GM21825 (cell line): Measurements from ENCODE around the gene MRPL24.

ENCODE experiments used
- ATAC-seq: cut with Tn5 transposase; IDR thresholded peaks from one replicate; pipeline ENCODE4 v1.9.1; 2021; ENCODE audit warnings: mild to moderate bottlenecking, moderate library complexity; ENCODE audit not compliant: unreplicated experiment

Gene MRPL24

DNA sequence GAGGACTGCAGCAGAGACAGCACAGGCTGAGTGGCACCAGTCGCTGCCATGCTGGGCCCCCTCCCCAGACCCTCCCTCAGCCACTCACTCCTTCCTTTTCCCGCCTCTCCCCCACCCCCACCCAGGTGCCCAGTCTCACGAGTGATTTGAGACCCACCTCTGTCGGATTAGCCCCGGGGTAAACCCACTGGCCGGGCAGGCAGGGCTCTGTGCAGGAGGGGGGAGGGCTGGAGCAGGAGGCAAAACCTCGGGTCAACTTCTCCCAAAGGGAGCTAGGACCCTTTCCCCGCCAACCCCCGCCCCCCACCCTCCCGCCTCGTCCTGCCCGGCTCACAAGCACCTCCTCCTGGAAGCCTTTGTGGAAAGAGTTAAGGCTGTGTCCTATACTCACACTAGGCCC lies 3.5 kb upstream of the MRPL24 start:
- ATAC-seq, result no peak

DNA sequence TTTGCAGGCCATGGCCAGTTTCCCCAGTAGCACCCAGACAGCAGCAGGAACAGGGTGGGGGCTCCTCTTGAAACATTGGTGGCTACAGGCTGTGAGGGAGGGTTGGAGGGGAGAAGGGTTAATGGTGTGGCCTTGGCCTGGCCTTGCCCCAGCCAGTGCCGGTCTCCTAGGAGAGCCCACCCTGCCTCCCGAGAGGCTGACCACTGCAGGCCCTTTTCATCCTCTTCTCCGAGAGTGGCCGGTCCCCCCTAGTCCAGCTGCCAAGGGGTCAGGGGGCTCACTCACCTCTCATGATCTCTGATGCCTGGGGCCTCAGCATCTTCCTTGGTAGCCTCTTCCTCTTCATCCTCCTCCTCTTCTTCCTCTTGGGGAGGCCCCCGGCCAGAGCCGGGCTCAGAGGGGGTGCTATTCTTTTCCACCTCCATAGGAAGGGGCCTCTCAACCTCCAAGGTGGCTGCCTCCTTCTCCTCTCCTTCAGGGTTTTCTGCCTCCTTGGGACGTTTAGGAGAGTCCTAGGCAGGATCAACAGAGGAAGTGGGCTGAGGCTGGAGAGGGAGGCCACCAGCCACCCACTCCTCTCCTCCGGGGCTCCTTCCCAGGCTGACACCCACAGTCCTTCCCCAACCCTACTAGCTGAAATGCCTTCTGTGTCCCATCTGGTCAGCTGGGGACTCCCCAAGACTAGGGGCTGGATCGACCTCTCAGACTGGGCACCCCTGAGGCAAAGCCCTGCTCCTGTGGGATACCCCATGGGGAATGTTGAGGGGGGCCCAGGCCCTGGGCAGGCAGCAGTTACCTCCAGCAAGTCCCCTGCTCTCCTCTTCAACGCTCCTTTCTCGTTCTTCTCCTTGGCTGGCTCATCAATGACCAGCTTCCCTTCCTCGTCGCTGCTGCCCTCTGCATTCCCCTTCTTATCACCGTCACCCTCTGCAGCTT lies 2.7 kb upstream of the MRPL24 start:
- no peak for ATAC-seq

DNA sequence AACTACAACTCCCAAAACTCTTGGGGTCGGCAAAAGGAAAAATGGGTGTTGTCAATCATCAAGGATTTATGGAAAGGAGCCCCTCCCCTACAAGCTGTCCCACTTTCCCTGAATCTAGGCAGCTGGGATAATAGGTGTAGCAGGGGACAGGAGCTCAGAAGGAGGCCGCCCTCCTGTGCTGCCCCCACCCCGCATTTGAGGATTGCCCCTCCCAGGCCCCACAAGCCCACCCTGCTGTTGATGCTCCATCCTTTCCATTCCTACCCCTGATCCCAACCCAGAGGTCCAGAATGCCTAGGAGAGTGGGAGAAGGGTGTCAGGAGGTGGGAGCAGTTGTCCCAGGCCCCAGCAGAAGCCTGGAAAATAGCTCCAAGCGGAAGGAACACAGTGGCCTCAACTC lies 1.9 kb upstream of the MRPL24 start:
- no peak for ATAC-seq

DNA sequence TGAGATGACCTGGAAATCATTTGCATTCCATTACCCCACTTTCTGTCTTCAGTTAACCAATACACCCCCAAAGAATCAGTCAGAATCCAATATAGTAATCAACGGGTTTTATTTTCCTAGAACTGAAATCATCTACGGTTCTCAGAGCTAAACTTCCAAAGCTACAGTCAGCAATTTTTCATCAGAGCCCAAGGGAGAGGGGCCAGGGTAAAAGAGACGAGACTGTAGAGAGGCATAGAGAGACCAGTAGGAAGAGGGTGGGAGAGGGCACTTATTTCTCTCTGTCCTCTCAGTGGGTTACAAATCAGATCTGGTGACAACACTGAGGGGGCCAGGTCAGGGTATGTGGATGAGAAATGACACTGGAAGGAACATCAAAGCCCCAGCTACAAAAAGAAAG lies 1.1 kb upstream of the MRPL24 start:
- no peak for ATAC-seq

DNA sequence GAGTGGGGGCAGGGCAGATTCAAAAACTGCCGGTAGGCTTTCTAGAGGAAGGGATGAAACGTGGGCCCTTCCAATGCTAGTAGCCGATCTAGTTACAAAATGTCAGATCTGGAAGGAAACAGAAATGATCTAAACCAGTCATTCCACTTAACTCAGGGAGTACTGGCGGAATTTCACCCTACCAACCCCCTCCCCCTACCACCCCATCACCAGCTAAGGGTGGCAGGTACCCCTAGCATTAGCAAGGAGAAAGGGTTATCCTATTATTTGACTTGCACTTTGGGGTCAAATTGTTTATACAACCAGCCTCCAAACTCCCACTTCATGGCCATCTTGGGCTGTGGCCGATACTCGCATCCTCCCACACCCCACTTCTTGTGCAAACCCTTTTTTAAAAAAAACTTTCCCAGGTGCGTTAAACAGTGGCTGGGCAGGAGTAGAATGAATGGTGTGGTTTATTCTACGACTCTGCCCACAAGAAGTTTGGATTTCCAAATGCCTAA lies 644 bp upstream of the MRPL24 start:
- no peak for ATAC-seq

DNA sequence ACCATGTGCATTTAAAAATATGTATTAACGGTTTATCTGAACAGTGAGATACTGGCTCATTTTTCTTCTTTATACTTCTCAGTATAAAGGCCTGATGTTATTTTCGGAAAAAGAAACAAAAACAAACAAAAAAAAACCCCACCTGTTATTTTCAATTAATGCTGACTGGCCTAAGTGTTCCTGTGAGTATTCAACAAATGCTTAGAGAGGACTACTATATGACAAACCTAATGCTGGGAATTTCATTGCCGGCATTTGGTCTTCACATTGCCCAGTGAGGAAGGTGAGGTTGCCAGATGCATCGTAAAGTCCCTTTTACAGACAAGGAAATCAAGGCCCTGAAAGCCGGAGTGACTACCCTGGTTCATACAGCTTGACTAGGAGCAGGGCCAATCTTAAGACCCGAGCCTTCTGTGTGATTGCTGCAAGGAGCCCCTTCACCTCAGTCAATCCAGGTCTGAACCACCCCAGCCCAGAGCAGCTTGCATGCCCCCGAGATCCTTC lies 599 bp downstream of the MRPL24 start:
- ATAC-seq, result peak; percentile 2

DNA sequence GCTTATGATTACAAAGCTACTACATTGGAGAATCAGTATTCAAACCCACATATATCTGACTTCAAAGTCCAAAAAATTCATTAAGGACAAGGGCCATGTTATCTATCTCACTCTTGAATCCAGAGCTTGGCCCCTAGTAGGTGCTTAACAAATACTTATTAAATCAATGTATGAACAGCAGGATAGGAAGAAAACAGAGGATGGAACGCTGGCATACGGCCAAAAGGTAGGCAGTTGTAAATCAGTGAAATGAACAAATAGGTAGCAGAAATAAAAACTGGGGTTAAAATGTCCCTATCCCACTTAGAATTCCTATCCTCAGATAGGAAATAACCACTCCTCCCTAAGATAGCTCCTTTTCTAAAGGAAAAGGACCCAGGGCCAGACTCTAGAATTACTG lies 2.0 kb downstream of the MRPL24 start:
- ATAC-seq, result no peak

DNA sequence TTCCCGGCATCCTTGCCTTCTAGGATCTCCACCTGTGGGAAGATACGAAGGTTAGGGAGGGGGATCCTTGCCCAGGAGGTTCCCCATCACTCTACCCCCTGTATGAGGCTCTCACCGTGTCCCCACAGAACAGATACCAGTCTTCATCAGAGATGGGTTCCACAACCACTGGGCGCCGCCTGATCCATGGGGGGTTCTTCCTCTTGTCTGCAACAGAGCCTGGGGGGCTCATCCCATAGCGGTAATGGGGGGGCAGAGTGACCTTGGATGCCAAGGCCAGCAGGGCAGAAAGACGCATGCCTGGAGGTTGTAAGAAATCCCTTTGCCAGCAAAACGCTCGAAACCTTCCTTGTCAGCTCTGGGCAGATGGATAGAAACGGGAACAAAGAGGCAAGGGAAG lies 2.5 kb downstream of the MRPL24 start:
- no peak for ATAC-seq

DNA sequence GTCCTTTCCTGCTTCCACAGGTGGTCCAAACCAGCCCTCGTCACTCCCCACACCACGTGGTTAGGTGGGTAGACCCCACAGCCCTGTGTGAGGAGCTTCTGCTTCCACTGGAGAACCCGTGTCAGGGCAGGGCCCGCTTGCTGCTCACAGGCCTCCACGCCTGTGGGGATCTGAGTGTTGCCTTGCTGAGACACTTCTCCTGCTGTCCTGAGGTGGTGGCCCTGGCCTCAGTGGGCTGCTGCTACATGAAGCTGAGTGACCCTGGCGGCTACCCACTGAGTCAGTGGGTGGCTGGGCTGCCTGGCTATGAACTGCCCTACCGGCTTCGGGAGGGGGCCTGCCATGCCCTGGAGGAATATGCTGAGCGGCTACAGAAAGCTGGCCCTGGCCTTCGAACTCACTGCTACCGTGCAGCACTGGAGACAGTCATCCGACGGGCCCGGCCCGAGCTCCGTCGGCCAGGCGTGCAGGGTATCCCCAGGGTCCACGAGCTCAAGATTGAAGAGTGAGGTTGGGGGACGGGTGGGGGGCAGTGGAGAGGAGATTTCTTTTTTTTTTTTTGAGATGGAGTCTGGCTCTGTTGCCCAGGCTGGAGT lies 6.8 kb downstream of the MRPL24 start:
- no peak for ATAC-seq

DNA sequence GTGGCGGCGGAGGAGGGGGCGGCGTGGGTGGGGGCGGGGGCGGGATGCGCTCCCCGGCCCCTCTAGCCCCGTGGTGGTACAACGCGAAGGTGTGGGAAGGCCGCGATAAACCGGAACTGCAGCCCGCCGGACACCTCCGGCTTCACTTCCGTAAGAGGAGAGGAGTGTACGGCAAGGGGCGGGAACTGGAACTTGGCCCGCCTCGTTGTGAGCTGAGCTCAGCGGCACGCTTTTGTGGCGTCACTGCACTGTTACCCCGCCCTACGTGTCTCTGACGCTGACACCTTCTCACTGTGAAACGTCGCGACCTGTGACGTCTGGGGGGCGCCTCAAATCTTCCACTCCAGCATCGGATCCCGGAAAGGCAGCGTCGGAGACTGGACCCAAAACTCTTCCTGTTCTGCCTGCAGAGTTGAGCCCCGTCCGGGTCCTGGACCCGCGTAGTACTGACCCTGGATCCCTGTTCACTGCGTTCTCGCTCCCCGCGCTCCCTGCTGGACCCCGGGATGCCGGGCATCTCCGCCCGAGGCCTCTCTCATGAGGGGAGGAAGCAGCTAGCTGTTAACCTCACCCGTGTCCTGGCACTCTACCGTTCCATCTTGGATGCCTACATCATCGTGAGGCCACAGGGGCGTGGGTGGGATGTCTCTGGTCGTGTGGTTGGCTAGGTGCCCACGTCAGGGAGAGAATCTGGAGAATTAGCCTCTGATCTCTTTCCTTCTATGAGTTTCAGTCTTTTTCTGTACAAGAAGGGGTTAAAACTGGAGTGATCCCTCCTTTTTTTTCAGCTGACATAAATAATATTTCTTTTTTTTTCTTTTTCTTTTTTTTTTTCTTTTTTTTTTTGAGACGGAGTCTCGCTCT lies 12.1 kb downstream of the MRPL24 start, which contains the start of gene ISG20L2:
ISG20L2 (minus strand) TSS at position 168 of the 864 bp plus-strand sequence. CDS start 1,114 bp downstream, outside the sequence.
- peak; percentile 80 for ATAC-seq

DNA sequence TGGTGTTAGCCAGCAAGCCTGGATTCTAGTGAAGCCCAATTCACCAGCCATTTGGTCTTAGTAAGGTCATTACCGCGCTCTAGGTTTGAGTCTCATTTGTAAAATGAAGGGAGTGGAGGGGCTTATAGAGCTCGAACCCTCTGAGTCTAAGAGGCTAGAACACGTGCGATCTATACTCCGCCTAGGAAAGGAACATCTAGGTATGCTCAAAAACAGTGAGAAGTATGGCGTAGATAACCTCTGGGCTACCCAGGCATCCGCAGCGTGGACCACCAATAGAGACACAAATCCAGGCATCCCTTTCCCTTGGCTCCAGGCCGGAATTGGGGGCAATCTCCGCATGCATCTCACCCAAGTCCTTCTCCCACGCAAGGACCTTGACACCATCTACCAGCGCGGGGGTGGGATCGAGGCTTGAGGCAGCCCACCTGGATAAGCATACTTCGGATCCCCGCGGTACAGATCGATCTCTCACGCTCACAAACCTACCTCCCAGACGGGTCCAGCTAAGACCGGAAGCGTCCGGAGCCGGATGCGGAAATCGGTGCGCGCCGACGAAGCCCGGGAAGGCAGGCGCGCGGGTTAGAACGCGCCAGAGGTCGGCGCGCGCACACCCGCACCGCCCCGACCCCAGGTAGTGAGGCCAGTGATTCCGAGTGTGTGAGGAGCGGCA lies 12.8 kb downstream of the MRPL24 start, which contains the start of gene METTL25B:
METTL25B (plus strand) TSS at position 544 of the 673 bp plus-strand sequence. CDS start 636 bp downstream, outside the sequence.
- ATAC-seq, result peak; percentile 49

DNA sequence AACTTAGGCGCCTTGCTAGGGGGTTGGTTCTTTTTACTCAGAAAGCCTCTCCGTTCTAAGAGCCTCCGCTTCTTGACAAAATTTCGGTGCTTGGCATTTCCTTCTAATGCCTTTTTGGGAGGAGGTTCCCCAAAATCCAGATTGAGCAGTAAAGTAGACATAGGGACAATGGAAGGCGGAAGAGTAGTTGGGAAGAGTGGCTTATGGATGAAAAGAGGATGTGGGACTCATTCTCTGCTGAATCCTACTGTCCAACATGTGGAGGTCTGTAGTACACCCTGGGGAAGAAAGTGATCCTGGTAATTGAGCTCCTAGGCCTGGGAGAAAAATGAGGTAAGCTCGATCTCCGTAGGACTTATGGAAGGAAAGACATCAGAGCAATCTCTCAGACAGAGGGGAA lies 13.4 kb downstream of the MRPL24 start:
- ATAC-seq, result no peak

DNA sequence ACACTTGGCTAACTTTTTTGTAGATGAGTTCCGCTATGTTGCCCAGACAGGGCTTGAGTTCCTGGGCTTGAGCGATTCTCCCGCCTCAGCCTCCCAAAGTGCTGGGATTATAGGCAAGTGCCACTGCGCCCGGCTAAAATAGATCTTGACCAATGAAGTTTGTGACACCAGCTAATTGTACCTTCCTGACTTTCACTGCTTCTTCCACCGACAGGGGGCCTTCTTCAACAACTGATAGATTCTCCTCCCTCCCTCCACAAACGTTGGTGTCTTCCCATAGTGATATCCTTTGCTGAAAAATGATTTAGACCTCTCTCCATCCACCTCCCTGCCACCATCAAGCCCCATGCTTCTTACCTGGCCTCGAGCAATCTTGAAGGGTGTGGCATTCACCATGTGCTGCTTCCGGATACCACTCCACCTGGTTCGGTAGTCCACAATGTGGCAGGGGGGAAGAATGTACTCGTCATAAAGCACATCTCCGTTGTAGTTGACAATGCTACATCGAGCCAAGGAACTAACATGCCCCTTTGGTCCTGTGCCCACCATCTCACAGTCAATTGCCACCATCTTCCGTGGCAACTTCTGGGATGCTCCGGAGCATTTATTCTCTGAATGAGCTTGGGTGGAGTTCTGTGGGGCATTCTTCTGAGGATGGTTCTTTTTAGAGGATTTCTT lies 14.2 kb downstream of the MRPL24 start:
- no peak for ATAC-seq

DNA sequence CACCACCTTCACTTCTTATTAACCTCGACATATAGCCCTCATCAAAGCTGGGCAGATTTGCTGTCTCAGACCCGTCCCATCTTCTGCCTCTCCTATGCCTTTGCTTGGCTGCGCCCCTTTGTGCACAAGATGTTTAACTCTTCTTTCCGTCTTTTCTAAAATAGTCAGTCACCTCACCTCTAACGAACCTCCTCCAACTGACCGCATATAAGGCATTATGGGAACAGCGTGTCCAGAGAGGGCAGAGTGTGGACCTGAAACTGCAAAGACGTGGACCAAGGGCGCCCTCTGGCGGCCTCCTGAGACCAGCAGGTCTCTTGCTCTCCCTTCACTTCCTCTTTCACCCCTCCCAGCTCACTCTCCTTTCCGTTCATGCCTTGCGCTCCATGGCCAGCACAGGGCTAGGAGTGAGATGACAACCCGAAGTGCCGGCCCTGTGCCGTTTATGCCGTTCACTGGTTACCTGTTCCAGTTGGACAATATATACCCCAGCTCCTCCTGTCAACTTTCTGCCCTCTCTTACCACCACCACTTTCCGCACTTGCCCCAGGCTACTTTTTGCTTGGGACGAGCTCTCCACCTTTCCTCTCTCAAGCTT lies 15.1 kb downstream of the MRPL24 start:
- peak; percentile 34 for ATAC-seq

DNA sequence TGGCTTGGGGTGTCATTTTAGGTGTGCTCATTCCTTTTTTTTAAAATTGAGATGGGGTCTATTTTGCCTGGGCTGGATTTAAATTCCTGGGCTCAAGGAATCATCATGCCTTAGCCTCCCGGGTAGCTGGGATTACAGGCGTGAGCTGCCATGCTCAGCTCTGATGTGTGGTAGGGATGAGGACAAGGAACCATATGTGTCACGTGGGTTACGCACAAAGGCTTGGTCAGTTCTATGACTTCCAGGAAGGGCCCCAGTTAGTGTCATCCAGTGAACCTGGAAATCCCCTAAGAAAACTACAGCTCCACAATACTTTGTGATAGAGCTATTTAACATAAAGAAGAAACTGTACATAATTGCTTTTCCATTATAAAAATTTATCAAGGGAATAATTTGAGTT lies 19.4 kb downstream of the MRPL24 start:
- ATAC-seq, result no peak

DNA sequence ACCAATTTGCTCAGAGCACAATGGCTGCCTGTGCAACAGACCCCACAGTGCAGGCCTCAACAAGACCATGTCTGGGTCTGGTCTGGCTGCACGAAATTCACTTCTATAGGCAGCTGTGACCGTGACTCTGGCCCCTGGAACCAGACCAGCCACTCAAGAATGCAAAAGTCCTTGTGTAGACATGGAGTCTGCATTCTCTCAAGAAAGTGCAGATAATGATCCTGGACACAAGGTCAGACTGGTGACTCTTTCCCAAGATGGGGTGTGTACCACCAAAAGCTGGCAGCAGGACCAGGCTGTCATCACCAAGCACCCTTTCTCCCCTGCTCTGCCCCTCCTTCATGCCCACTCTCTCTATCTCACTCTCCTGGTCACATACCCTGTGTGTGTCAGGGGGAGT lies 19.8 kb downstream of the MRPL24 start:
- no peak for ATAC-seq

DNA sequence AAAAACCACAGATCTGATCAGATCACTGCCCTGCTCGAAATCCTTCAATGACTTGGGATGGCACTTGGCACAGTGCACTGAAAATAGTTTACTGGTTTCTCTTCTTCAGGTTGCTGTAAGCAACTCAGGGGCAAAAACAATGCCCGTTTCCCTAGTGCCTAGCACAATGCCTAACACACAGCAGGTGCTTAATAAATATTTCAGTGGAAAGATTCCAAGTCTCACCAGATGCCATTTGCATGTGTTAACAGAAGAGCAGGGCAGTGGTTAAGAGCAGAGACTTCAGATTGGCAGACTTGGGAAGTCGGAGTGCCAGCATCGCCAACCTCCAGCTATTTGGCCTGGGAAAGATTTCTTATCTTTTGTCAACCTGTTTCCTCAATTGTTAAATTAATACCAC lies 23.5 kb downstream of the MRPL24 start:
- ATAC-seq, result no peak

DNA sequence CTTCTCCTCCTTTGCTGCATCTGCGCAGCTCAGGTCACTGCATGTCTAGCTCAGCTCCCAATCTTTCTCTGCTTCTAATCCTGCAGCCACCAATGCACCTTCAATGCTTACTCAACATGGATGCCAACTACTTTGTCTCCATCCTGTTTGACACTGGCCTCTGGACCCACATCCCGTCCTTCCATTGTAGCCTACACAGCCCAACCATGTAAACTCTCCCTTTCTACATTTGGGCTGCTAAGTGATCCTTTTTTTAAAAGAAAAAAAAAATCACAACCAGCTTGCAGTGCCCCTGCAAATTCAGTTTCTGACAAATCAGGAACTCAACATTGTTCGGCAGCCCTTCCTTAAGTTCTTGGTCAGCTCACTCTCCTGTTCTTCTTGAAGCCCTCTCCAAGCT lies 26.1 kb downstream of the MRPL24 start:
- ATAC-seq, result no peak

DNA sequence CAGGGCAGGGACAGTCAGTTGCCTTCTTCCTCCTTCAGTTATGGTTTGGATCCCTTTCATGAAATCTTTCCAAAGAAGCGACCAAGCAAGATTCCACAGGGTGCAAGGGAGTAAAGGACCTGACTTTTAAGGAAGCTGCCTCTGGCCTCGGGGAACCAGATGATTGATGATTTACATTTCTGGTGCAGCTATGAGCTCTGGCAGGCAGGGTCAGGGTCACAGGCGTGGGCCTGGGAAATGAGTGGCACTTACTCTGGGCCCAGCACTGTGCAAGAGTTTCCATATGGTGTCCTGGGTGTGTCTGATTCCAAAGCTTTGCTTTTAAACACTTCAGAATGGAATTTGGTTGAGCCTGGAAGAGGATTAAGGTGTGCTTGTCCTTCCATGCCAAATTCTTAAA lies 28.3 kb downstream of the MRPL24 start:
- ATAC-seq, result no peak
